ENCODE results near the gene CHSY1. TPM values are rescaled to one million over a fixed set of nuclear protein-coding genes. Genes with fewer than 3 reads are reported as not detected.
A peak's percentile ranks its signal among the peaks of the same experiment; 100 is the strongest.
"Not testable (repeated sequence)": the region's sequence is repeated elsewhere in the genome, so short reads cannot be mapped to it uniquely, and the experiment has no call there.

CHSY1 gene
- total RNA-seq, 4 donors from 2014 or later, result 13.3 to 31.6 (median 19.6) TPM

DNA sequence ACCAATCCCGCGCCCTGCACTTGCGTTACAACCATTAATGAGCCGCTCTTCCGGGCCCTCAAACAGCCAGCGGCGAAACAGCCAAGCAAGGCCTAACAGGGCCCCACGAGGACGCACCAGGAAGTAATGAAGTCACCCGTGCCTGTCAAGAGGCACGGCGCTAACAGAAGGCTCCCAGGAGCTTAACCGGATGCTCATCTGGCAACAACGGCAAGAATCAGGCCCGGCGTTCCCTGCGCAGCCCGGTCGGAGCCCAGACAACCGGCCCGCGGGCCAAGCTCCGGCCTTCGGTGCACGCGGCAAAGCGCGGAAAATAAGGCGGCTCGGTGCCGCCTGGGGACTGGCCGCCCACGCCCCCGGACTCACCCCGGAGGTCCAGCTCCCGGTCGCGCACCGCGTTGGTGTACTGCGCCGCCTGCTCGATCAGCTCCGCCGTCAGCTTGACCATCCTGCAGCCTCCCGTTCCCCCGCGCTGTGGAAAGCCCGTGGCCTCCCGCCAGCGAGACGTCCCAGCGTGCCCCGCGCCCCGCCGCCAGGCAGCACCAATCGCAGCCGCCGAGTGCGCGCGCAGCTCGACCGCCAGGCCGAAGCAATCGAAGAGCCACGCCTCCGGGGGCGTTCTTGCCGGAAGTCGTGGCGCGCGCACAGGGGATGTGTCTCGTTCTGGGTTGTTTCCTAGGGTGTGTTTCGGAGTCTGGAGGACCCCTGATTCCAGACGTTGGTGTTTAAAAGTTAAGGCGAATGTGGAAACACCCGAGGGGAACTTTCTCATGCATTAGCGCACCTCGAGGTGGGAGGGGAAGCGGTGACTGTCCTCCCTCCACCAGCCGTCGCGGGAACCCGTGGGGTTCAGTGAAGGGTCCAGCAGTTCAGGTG lies 43.1 kb upstream of the CHSY1 start, which contains the start of gene SNRPA1:
Gene SNRPA1 (minus strand): TSS at position 518 of the 876 bp plus-strand sequence. CDS start 70 bp downstream, at position 448.
- WGBS, result under 1% methylated on average over 39 of the region's 87 CpGs

DNA sequence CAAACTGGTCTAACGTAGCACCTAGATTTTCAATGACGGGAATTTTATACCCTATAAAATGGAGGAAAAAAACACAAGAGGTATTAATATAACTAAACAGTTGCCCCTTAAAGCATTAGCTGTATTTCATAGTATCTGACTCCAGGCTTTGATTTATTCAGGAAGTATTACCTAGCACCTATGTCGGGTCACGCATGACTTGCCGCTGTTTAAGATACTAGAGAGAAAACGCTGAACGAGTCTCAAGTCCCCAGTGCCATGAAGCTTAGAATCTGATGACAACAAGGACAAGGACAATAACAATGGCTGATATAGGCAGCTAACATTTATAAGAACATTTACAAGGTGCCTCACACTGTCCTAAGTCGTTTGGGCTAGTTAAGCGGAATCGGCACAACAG lies 41.3 kb upstream of the CHSY1 start:
- intact Hi-C loops (cut with DNase I), result no loop called here
- H3K4me1 ChIP-seq, result peaks cover 26 to 47% (median 43%) of the 10 kb centered on the region in 4 donors
- TF ChIP-seq, protein P1, sequence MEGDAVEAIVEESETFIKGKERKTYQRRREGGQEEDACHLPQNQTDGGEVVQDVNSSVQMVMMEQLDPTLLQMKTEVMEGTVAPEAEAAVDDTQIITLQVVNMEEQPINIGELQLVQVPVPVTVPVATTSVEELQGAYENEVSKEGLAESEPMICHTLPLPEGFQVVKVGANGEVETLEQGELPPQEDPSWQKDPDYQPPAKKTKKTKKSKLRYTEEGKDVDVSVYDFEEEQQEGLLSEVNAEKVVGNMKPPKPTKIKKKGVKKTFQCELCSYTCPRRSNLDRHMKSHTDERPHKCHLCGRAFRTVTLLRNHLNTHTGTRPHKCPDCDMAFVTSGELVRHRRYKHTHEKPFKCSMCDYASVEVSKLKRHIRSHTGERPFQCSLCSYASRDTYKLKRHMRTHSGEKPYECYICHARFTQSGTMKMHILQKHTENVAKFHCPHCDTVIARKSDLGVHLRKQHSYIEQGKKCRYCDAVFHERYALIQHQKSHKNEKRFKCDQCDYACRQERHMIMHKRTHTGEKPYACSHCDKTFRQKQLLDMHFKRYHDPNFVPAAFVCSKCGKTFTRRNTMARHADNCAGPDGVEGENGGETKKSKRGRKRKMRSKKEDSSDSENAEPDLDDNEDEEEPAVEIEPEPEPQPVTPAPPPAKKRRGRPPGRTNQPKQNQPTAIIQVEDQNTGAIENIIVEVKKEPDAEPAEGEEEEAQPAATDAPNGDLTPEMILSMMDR (IDR thresholded peaks at IDR 0.05), result no peak
- no peak for TF ChIP-seq POLR2AphosphoS5 (IDR thresholded peaks at IDR 0.05)
- no peak for TF ChIP-seq EP300 (IDR thresholded peaks at IDR 0.05)
- TF ChIP-seq POLR2A (IDR thresholded peaks at IDR 0.05; ENCODE audit: low read depth), result no peak

More for the DNA sequence above, 43.1 kb upstream of the CHSY1 start, which contains the start of gene SNRPA1:
- Histone ChIP-seq H3K4me1 (peaks cover 26 to 38% (median 34%) of the 10 kb centered on the region in 4 donors), H3K27me3 (no peaks in the 10 kb centered on the region), H3K4me3 (peak within 1 kb of the TSS; percentile 71 to 98 (median 92)), H3K9me3 (no peaks in the 10 kb centered on the region), H3K36me3 (peaks cover 0 to 11% (median 4%) of the 10 kb centered on the region in 4 donors), H3K27ac (replicated peaks in 1 of 4) (peak within 1 kb of the TSS; percentile 92 to 98 (median 94))
- DNase-seq (ENCODE audit: extremely low spot score), result peak; percentile 99
- intact Hi-C loops (cut with DNase I), result loop anchor here (5.0 kb wide), 1 partner anchor 347 kb away; no protein-coding TSS in a partner anchor
- TF ChIP-seq POLR2AphosphoS5 (IDR thresholded peaks at IDR 0.05), result peak; percentile 96 to 99
- TF ChIP-seq EP300 (IDR thresholded peaks at IDR 0.05), result no peak
- peak; percentile 82 for TF ChIP-seq POLR2A (IDR thresholded peaks at IDR 0.05; ENCODE audit: low read depth)
- TF ChIP-seq, protein P1 (IDR thresholded peaks at IDR 0.05), result no peak

DNA sequence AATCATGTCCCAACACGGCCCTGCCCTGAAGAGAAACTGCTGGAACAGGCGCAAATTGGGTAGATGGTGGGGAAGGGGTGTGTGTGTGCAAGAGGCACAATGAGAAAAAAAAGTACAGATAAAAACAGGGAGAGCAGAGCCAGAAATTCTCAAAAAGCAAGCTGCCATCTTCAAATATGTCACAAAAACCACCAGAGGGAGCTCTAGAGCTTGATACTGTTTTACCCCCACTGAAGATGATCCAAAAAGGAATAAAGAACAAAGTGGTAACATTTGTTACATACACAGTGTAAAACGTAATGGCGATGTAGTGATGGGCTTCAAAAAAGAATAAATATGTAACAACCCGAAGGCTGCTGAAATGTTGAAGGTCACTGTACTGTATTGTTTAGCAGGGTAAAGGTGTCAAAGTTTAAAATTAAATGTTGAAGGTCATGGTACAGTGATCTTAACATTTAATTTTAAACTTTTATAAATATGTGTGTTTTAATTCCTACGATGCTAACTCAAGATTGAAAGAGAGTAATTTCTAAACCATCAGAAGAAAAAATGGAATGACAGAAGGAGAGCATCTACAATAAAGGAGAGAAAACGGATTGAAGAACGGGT lies 37.2 kb upstream of the CHSY1 start:
- intact Hi-C loops (cut with DNase I), result no loop called here
- peaks cover 25 to 67% (median 46%) of the 10 kb centered on the region in 4 donors for H3K36me3 ChIP-seq

More for the DNA sequence above, 41.3 kb upstream of the CHSY1 start:
- Histone ChIP-seq H3K36me3 (peaks cover 0 to 27% (median 11%) of the 10 kb centered on the region in 4 donors), H3K9me3 (no peaks in the 10 kb centered on the region), H3K4me3 (peak overlapping the region in 3 of 4 donors; percentile 91 to 98 (median 92)), H3K27ac (replicated peaks in 1 of 4) (peak overlapping the region in 3 of 4 donors; percentile 92 to 98 (median 94)), H3K27me3 (no peaks in the 10 kb centered on the region)
- no peak for DNase-seq (ENCODE audit: extremely low spot score)
- WGBS, result 80% methylated on average over 10 of the region's 10 CpGs

DNA sequence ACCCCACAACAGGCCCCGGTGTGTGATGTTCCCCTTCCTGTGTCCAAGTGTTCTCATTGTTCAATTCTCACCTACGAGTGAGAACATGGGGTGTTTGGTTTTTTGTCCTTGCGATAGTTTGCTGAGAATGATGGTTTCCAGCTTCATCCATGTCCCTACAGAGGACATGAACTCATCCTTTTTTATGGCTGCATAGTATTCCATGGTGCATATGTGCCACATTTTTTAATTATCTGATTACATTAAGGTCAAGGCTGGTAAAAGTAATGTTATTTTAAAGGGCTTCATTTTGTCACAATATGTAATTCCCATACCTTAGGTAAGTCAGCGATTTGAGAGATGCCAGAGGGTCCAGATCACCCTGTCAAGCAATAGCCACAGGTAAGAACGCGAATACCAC lies 35.5 kb upstream of the CHSY1 start:
- WGBS, result 97% methylated on average over 6 of the region's 6 CpGs
- DNase-seq (ENCODE audit: extremely low spot score); H3K4me3 ChIP-seq; H3K27me3 ChIP-seq; H3K27ac ChIP-seq (replicated peaks in 1 of 4); H3K9me3 ChIP-seq; intact Hi-C loops (cut with DNase I): not testable (repeated sequence)
- peaks cover 40 to 84% (median 62%) of the 10 kb centered on the region in 4 donors for H3K36me3 ChIP-seq
- H3K4me1 ChIP-seq, result peaks cover 3 to 23% (median 16%) of the 10 kb centered on the region in 4 donors

More for the DNA sequence above, 37.2 kb upstream of the CHSY1 start:
- H3K4me3 ChIP-seq, result no peak overlapping the region
- DNase-seq (ENCODE audit: extremely low spot score), result no peak
- H3K27me3 ChIP-seq, result no peaks in the 10 kb centered on the region
- TF ChIP-seq POLR2A (IDR thresholded peaks at IDR 0.05; ENCODE audit: low read depth), result no peak
- TF ChIP-seq, protein P1 (IDR thresholded peaks at IDR 0.05), result peak; percentile 40 to 63 (median 43)
- peaks cover 19 to 40% (median 33%) of the 10 kb centered on the region in 4 donors for H3K4me1 ChIP-seq
- H3K27ac ChIP-seq (replicated peaks in 1 of 4), result no peak overlapping the region
- WGBS, result 72% methylated on average over 8 of the region's 8 CpGs
- no peaks in the 10 kb centered on the region for H3K9me3 ChIP-seq
